T-helper 2 cell treated with Interferon-gamma antibody and Interleukin-4, amounts not matched to agents 5 μg/mL and 100 μg/mL, for 36 hours (primary cell): ENCODE data around the gene LMLN.
"Not testable (repeated sequence)": the region's sequence is repeated elsewhere in the genome, so short reads cannot be mapped to it uniquely, and the experiment has no call there.

Source experiments
- DNase-seq: peaks from one replicate; pipeline ENCODE4 v3.0.0; 2021; ENCODE audit warnings: low spot score
- H3K27ac Mint-ChIP-seq: one replicate; pipeline ENCODE4 v1.8.0; 2021; ENCODE audit warnings: mild to moderate bottlenecking, mixed read lengths
- H3K27me3 Mint-ChIP-seq: one replicate; pipeline ENCODE4 v1.8.0; 2021; ENCODE audit warnings: low read depth, mixed read lengths
- H3K36me3 Mint-ChIP-seq: one replicate; pipeline ENCODE4 v1.8.0; 2021; ENCODE audit warnings: low read depth, mixed read lengths
- H3K4me1 Mint-ChIP-seq: one replicate; pipeline ENCODE4 v1.8.0; 2021; ENCODE audit warnings: low read depth, mixed read lengths
- H3K4me3 Mint-ChIP-seq: one replicate; pipeline ENCODE4 v1.8.0; 2022; ENCODE audit warnings: mild to moderate bottlenecking, moderate library complexity, mixed read lengths
- H3K9me3 Mint-ChIP-seq: one replicate; pipeline ENCODE4 v1.8.0; 2021; ENCODE audit warnings: mixed read lengths

Gene LMLN

DNA sequence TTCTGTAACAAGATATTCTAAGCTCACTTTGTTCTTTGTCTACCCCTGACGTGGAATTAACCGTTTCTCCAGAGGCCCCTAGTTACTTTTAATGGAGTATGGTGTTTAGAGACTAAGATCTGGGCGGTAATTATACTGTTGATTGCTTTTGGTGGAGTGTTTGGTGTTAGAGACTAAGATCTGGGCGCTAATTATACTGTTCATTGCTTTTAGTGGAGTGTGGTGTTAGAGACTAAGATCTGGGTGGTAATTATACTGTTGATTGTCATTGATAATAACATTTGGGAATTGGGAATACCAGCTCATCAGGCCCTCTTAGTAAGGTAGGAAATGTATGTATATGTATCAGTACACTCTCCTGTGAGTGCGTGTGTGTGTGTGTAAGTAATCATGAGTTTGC lies 66.6 kb downstream of the LMLN start:
- DNase-seq = no peak
- Mint-ChIP-seq H3K4me3 (no peak overlapping the region), H3K4me1 (no peaks in the 10 kb centered on the region), H3K27me3 (no peaks in the 10 kb centered on the region), H3K27ac (no peak overlapping the region), H3K36me3 (no peaks in the 10 kb centered on the region), H3K9me3 (no peaks in the 10 kb centered on the region)

DNA sequence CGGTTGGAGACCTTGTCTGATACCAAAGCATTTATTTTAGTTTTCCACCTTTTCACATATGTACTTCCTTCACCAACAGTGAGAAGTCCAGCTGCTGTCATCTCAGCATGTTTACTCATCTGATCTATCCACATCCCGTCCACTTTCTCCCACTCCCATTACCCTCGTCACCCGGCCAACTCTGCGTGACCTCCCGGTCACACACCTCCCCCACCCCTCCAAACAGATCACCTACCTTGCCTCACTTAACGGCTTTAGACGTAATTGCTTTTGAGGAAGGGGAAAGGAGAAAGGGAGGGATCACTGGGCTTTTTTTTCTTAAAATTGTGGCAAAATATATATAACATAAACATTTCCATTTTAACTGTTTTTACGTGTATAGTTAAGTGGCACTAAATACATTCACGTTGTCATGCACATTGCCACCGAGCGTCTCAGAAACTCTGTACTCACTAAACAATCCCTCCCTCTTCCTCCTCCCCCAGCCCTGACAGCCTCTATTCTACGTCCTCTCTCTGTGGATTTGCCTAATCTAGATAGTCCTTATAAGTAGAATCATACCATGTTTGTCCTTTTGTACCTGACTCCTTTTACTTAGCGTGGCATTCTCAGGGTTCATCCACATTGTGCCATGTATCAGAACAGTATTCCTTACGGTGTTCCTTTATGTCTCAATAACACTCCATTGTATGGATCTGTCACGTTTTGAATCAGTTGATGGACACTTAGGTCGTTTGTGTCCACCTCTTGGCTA lies 67.2 kb downstream of the LMLN start:
- no peaks in the 10 kb centered on the region for H3K9me3 Mint-ChIP-seq
- H3K36me3 Mint-ChIP-seq = no peaks in the 10 kb centered on the region
- H3K4me3 Mint-ChIP-seq = no peak overlapping the region

DNA sequence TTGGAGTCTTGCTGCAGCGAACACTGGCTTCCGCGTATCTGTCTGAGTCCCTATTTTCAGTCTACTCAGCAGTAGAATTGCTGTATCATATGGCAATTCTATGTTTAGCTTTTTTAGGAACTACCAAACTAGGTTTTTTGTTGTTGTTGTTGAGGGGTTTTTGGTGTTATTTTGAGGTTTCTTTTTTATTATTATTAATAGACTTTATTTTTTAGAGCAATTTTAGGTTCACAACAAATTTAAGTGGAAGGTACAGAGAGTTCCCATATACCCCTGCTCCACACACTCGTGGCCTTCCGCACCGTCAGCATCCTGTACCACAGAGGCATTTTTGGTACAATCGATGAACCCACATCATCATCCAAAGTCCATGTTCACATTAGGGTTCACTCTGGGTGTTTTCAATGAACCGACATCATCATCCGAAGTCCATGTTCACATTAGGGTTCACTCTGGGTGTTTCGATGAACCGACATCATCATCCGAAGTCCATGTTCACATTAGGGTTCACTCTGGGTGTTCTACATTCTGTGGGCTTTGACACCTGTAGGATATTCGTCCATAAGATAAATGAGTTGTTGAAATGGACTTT lies 67.9 kb downstream of the LMLN start:
- Mint-ChIP-seq H3K4me1 (no peaks in the 10 kb centered on the region), H3K27ac (no peak overlapping the region), H3K9me3 (no peaks in the 10 kb centered on the region), H3K4me3 (no peak overlapping the region), H3K36me3 (no peaks in the 10 kb centered on the region), H3K27me3 (no peaks in the 10 kb centered on the region)
- DNase-seq = no peak

More for the DNA sequence above, 67.2 kb downstream of the LMLN start:
- Mint-ChIP-seq H3K4me1 (no peaks in the 10 kb centered on the region), H3K27me3 (no peaks in the 10 kb centered on the region), H3K27ac (no peak overlapping the region)
- no peak for DNase-seq

DNA sequence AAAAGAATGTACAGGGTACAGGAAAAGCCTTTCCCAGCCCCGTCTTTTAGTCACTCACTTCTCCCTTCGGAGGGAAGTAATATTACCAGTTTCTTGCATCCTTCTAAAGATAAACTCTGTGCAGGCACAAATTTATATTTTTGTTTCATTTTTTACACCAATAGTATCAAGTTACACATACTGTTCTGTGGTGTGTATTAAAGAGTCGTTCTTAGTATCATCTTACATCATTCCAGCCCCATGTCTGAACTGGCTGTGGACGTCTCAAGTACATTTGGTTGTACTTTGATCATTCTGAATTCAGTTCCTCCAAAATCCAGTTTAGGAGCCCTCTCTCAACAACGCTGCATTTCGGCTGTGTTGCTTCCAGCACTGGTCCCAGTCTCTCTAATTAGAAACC lies 68.7 kb downstream of the LMLN start:
- H3K4me1 Mint-ChIP-seq = no peaks in the 10 kb centered on the region
- no peaks in the 10 kb centered on the region for H3K27me3 Mint-ChIP-seq
- no peak for DNase-seq
- no peaks in the 10 kb centered on the region for H3K36me3 Mint-ChIP-seq
- no peaks in the 10 kb centered on the region for H3K9me3 Mint-ChIP-seq
- no peak overlapping the region for H3K27ac Mint-ChIP-seq
- no peak overlapping the region for H3K4me3 Mint-ChIP-seq

DNA sequence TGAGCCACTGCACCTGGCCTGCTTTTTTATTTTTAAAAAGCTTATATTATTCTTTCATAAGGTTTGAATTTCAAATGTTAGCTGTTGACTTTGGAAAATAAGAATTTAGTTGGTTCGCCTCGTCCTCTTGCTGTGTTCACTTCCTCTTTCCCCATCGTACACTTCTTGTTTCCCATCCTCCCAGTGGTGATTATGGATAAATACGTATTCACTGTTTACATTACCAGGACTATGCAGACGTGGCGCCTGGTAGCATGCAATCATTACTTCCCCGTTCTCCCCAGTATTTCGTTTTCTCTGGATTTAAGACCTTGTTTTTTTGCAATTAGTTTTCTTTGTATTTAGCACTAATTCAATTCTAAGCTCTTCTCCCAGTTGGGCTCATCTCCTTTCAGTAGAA lies 70.1 kb downstream of the LMLN start:
- no peaks in the 10 kb centered on the region for H3K9me3 Mint-ChIP-seq
- no peaks in the 10 kb centered on the region for H3K36me3 Mint-ChIP-seq
- no peak overlapping the region for H3K27ac Mint-ChIP-seq
- no peaks in the 10 kb centered on the region for H3K4me1 Mint-ChIP-seq
- no peak for DNase-seq
- no peak overlapping the region for H3K4me3 Mint-ChIP-seq
- H3K27me3 Mint-ChIP-seq = no peaks in the 10 kb centered on the region

DNA sequence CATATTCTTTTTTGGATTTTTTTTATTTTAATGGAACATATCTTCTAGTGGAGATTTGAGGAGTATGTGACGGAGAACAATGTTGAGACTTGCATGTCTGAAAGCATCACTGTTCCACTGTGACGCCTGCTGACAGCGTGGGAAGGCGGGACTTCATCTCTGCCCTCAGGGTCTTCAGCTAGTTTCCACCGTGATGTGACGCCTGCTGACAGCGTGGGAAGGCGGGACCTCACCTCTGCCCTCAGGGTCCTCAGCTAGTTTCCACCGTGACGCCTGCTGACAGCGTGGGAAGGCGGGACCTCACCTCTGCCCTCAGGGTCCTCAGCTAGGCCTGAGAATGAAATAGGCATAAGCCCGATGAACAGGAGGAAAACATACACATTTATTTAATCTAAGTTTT lies 70.7 kb downstream of the LMLN start:
- Mint-ChIP-seq H3K4me1 (no peaks in the 10 kb centered on the region), H3K4me3 (no peak overlapping the region), H3K27ac (no peak overlapping the region), H3K36me3 (no peaks in the 10 kb centered on the region), H3K9me3 (no peaks in the 10 kb centered on the region), H3K27me3 (no peaks in the 10 kb centered on the region)
- DNase-seq = no peak

DNA sequence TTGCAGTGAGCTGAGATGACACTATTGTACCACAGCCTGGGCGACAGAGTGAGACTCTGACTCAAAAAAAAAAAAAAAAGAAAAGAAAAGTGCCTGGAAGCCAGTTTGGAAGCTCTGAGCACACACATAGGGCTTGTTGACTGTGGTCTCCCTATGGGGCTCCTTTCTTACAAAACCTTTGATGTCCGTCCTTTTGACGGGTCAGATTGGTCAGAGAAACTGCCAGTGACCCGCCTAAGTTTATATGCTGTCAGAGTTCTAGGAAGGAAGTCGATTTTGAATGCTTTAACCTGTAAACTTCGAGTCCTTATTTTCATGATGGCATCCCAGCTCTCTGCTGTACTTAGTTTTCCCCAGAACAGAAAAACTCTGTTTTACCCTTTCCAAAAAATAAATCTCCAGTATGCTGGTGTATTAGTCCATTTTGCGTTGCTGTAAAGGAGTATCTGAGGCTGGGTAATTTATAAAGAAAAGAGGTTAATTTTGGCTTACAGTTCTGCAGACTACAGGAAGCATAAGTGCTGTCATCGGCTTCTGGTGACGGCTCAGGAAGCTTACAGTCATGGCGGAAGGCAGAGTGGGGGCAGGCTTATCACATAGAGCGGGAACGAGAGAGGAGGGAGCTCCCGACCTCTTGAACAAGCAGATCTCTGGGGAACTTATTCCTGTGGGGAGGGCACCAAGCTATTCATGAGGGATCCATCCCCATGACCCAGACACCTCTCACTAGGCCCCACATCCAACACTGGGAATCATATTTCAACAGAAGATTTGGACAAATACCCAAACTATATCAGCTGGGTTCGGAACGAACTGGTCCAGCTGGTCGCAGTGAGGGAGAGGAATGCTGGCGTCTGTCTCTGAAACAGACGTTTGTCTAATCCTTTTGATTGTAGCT lies 72.3 kb downstream of the LMLN start:
- DNase-seq = no peak
- Mint-ChIP-seq H3K36me3 (no peaks in the 10 kb centered on the region), H3K27me3 (no peaks in the 10 kb centered on the region), H3K27ac (no peak overlapping the region), H3K4me1 (no peaks in the 10 kb centered on the region), H3K4me3 (no peak overlapping the region), H3K9me3 (no peaks in the 10 kb centered on the region)

GRCh38 chr3:198043119-198043518 lies 83.1 kb downstream of the LMLN start:
- Mint-ChIP-seq H3K4me1 (peaks cover 3% of the 10 kb centered on the region), H3K9me3 (no peaks in the 10 kb centered on the region), H3K27ac (no peak overlapping the region), H3K4me3 (no peak overlapping the region), H3K27me3 (no peaks in the 10 kb centered on the region), H3K36me3 (no peaks in the 10 kb centered on the region)
- DNase-seq = no peak

- Mint-ChIP-seq H3K4me3 (no peak overlapping the region), H3K36me3 (no peaks in the 10 kb centered on the region), H3K4me1 (peaks cover 3% of the 10 kb centered on the region), H3K27ac (no peak overlapping the region), H3K27me3 (no peaks in the 10 kb centered on the region), H3K9me3 (no peaks in the 10 kb centered on the region)
- no peak for DNase-seq
These were observed 86.3 kb downstream of the LMLN start for GRCh38 chr3:198046120-198046857.

GRCh38 chr3:198048445-198048844 lies 88.4 kb downstream of the LMLN start:
- H3K27ac Mint-ChIP-seq = no peak overlapping the region
- H3K4me3 Mint-ChIP-seq = no peak overlapping the region
- H3K27me3 Mint-ChIP-seq = no peaks in the 10 kb centered on the region
- H3K4me1 Mint-ChIP-seq = peaks cover 3% of the 10 kb centered on the region
- H3K36me3 Mint-ChIP-seq = no peaks in the 10 kb centered on the region
- DNase-seq = no peak
- H3K9me3 Mint-ChIP-seq = no peaks in the 10 kb centered on the region

- H3K4me3 Mint-ChIP-seq = no peak overlapping the region
- no peaks in the 10 kb centered on the region for H3K9me3 Mint-ChIP-seq
- no peak for DNase-seq
- no peaks in the 10 kb centered on the region for H3K36me3 Mint-ChIP-seq
- no peak overlapping the region for H3K27ac Mint-ChIP-seq
- peaks cover 3% of the 10 kb centered on the region for H3K4me1 Mint-ChIP-seq
- peaks cover 5% of the 10 kb centered on the region for H3K27me3 Mint-ChIP-seq
These were observed 91.8 kb downstream of the LMLN start for GRCh38 chr3:198051836-198052235.

DNA sequence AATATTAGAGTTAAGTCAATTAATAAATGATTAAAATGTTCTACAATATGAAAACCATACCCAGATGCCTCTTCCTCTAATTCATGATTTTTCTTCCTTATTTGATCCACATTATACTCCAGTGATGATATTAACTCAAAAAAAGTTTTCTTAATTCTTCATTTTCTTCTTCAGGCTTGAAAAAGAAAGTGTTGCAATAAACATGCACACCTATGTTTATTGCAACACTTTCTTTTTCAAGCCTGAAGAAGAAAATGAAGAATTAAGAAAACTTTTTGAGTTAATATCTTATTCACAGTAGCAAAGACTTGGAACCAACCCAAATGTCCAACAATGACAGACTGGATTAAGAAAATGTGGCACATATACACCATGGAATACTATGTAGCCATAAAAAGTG lies 93.4 kb downstream of the LMLN start:
- not testable (repeated sequence) for H3K27me3 Mint-ChIP-seq, H3K27ac Mint-ChIP-seq, H3K4me3 Mint-ChIP-seq, H3K4me1 Mint-ChIP-seq, DNase-seq, H3K36me3 Mint-ChIP-seq, H3K9me3 Mint-ChIP-seq

GRCh38 chr3:198061119-198062067 lies 101.4 kb downstream of the LMLN start:
- no peaks in the 10 kb centered on the region for H3K9me3 Mint-ChIP-seq
- peaks cover 4% of the 10 kb centered on the region for H3K4me1 Mint-ChIP-seq
- DNase-seq = no peak
- H3K27ac Mint-ChIP-seq = no peak overlapping the region
- H3K27me3 Mint-ChIP-seq = no peaks in the 10 kb centered on the region
- no peak overlapping the region for H3K4me3 Mint-ChIP-seq
- H3K36me3 Mint-ChIP-seq = no peaks in the 10 kb centered on the region
